Activated effector memory CD4-positive, alpha-beta T cell treated with Interleukin-2 at 50 U/mL for 16 hours (primary cell): ENCODE measurements around the gene TMEM167A.
"Not testable (repeated sequence)": the region's sequence is repeated elsewhere in the genome, so short reads cannot be mapped to it uniquely, and the experiment has no call there.

ENCODE experiments used
- DNase-seq: peaks from one replicate; pipeline ENCODE4 v3.0.0-alpha.2; 2020

Gene TMEM167A

DNA sequence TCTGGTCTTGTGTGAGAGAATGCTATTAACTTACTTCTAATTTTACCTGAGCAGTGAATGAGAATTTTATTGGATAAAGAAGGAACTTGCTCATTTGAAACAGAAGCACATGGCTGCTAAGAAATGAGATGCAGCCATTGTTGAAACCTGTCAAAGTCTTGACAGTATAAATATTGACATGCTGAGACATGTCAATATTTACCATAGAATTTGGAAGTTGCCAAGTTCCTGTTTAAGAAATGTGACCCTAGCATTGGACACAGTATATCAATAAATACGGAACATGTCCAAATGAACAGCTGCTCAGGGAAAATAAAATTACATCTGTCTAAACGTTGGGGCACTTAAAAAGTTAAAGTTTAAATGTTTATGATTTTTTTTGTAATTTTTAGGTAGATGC is 7.9 kb upstream of the TMEM167A start:
- DNase-seq, result no peak

DNA sequence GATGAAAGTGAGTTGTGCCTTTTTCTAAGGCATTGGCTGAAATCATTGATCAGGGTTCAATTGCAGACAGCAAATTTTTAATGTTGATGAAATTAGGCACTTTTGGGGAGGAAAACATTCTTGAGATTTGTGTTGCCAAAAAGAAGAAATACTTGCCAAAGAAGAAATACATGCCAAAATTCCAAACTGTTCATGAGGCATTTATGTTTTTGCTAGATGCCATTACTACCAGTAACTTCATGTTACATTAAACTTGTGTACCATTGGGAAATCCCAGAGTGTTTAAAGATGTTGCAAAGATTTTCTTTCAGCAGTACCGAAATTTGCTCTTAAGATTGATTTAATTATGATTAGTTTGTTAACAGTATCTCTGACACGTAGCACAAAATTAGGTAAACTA is 7.1 kb upstream of the TMEM167A start:
- no peak for DNase-seq

DNA sequence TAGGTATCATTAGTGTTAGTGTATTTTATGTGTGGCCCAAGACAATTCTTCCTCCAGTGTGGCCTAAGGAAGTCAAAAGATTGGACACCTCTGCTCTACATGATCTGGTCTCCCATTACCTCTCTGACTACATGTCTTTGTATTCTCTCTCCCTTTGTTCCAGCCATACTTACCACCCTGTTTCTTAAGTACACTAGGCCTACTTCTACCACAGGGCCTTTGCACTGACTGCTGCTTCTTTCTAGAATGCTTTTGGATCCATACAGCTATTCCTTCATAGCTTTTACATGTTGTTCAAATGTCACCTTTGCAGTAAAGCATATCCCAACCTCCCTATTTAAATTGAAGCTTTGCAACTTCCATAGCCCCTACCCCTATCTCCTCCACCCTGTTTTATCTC is 5.6 kb upstream of the TMEM167A start:
- no peak for DNase-seq

- DNase-seq, result no peak
Observed at GRCh38 chr5:83077662-83078261, 568 bp upstream of the TMEM167A start.

DNA sequence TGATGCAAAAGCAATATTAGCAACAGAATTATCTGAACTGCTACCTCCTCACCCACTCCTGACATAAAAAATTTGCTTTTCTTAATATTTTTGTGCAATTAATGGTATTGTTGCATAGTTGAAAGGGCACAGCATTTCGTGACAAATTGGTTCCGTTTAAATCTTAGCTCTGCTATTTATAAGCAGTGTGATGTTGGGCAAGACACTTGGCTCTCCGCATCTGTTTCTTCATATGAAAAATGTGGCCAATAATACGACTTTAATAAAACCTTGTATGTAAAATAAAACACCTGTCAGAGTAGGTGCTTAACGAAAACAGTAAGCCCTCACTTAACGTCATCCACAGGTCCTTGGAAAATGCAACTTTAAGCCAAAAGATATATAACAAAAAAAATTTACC is 4.2 kb downstream of the TMEM167A start:
- no peak for DNase-seq

GRCh38 chr5:83071286-83072051 is 5.7 kb downstream of the TMEM167A start:
- DNase-seq, result no peak

GRCh38 chr5:83069096-83069799 is 7.9 kb downstream of the TMEM167A start:
- DNase-seq, result no peak

- DNase-seq, result not testable (repeated sequence)
Observed at GRCh38 chr5:83067377-83067776, 9.8 kb downstream of the TMEM167A start.

GRCh38 chr5:83066548-83067110 is 10.6 kb downstream of the TMEM167A start:
- no peak for DNase-seq

GRCh38 chr5:83059341-83059740 is 17.9 kb downstream of the TMEM167A start:
- DNase-seq, result no peak

GRCh38 chr5:83058726-83059125 is 18.5 kb downstream of the TMEM167A start:
- no peak for DNase-seq

DNA sequence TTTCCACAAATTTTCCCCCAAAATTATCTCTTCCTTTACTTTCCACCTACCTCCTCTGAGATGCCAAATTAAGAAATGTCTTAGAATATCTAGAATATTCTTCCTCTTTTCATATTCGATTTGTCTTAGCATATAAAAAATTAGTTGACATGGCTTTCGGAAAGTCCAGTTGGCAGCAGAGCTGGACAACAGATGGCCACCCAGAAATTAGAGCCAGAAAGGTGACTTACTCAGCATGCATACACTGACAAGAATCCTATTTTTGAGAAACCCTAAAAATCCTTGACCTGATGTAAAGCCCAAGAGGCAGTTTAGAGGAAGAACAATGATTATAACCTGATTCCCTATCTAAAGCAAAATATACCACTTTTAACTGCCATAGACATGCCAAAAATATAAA is 22.0 kb downstream of the TMEM167A start:
- no peak for DNase-seq

GRCh38 chr5:83050723-83051340 is 26.4 kb downstream of the TMEM167A start:
- DNase-seq, result no peak

- DNase-seq, result no peak
Observed at GRCh38 chr5:83049370-83049885, 27.8 kb downstream of the TMEM167A start.

DNA sequence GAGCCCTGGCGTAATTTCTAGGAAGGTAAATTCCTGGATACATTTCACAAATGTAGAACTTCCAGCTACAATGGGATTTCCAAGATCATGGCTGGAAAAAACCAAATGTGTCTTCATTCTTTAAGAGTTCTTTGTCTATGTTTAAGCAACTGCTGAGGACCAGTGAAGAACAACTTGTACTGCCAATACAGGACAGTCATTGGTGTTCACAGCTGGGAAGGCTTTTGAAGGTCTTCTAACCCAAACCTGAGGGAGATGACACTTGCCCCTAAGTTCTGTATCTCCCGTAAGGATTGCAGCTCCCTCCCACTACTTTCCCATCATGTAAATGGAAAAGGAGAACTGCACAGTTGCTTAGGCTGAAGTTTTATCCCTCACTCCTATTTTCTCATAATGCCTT is 28.4 kb downstream of the TMEM167A start:
- no peak for DNase-seq

DNA sequence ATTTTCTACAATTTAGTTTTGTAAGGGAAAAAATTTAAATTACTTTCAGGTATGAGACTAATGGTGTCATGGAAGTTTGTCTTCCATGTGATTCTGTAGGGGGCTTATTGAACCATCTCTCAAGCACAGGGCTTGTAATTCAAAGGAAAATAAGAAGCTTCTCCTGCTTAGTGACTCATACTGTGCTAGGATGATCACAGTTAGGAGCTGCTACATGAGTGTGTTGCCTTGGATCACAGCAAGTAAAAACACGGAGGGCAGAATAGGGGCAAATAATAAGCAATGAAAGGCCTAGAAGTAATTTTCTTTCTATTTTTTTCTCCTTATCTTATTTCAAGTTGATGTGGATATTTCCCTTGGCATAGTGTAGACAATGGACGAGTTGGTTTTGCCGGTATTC is 28.9 kb downstream of the TMEM167A start:
- DNase-seq, result no peak

DNA sequence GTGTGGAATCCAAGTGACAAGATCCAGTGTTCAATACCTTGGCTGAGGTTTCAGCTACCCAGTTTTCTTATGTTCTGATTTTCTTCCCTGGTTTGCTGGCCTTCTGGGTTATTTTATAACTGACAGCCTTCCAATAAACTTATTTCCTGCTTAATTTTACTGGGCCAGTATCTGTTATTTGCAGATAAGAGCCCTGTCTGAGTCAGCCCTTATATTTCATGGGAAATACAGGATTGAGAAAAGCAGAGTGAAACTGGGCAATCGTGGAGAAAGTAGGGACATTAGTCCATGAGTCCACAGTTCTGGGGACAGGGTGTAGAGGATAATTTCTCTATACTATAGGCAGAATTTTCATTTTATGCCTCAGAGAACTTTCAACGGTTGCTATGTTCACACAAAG is 32.3 kb downstream of the TMEM167A start:
- no peak for DNase-seq

DNA sequence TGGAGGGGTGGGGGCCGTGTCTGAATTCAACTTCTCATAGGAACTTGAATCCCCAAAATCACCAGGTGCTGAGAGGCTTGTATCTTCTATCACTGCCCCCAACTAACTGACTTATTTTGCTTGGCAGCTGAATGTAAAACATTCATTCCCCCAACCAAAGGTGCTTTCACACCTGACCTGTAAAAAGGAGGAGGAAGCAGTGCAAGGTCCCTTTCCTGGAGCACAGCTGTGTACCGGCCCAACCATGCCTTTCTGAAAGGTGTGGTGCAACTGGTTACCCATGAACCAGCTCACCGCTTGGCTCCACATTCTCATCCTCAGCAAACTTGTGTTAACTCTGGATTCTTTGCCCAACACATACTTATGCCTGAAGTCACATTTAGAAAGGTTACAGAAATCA is 34.7 kb downstream of the TMEM167A start:
- DNase-seq, result no peak

DNA sequence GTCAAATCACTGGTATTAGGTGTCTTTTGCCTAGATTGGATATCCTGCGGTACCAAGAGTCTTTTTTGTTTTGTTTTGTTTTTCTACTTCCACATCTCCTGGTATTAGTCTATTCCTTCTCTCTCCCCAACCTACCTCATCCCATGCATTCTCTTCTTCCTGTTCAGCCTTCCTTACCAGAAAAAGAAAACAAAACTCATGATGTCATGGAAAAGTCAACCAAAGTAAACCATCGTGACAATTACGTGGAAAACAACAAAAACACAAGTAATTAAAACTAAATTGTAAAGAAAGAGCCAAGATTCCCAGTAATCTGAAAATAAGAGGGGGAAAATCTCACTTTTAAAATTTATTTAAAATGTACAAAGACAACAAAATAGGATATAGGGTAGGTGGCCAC is 38.3 kb downstream of the TMEM167A start:
- DNase-seq, result no peak

DNA sequence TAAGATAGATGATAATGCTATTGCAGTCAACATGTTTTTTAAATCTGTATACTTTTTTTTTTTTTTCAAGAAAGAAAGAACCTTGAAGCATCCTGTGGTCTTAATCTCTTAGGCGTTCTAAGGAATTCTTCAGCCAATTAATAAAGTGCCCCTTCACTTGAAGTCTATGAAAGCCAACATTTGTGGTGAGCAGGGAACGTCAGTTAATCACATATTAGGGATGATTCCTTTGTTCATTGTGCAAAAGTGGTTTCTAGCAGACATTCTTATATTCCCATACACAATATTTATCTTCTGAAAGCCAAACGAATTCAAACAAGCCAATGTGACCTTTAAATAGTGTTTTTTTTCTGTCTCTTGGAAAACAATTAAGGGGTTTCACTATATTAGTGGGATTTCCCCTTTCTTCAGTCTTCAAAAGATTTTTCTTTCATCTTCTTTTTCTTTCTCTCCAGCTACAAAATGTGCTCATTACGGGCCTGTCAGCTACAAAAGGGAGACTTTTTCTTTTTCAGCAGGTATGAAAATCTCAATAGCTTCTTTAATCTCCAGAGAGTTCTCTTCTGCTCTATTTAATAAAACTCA is 40.1 kb downstream of the TMEM167A start:
- DNase-seq, result no peak

- DNase-seq, result no peak
Observed at GRCh38 chr5:83035373-83036100, 41.7 kb downstream of the TMEM167A start.
